Endothelial cell of umbilical vein (primary cell): ENCODE data around the gene NFIL3. TPM values are rescaled to one million over a fixed set of nuclear protein-coding genes. Genes with fewer than 3 reads are reported as not detected.
"Not testable (repeated sequence)": the region's sequence is repeated elsewhere in the genome, so short reads cannot be mapped to it uniquely, and the experiment has no call there.

Experiments used
- BruUV-seq: library from RNA; stranded (reverse); fragments of 400-500 nt; replicated peaks from 2 replicates; lab custom pipeline; 2021; lab: Mats Ljungman, UMichigan
- CTCF ChIA-PET: fragments of 300-600, 350-600 bp; sonication (Branson Sonifier 250); formaldehyde crosslinking; loops from one replicate; lab custom pipeline; 2021; ENCODE audit warnings: antibody characterized with exemption, inconsistent platforms; lab: Charles Lee
- POLR2A ChIA-PET: fragments of 300-600, 350-600 bp; sonication (Branson Sonifier 250); formaldehyde crosslinking; loops from one replicate; lab custom pipeline; 2021; ENCODE audit warnings: antibody characterized with exemption, inconsistent platforms; lab: Charles Lee
- DNase-seq: peaks from one replicate; pipeline ENCODE4 v3.0.0-alpha.2; 2011; ENCODE audit warnings: low read depth, low spot score
- FAIRE-seq: peaks from 2 replicates; lab custom pipeline; 2011; peaks lifted over from hg19 to GRCh38; lab: Jason Lieb, UNC
- H2AFZ ChIP-seq: 2 replicates; pipeline ENCODE4 v1.6.0; 2012; ENCODE audit warnings: low read depth, low read length, control low read depth, inconsistent platforms
- H3K27ac ChIP-seq: 2 replicates; pipeline ENCODE4 v1.5.1; 2011; ENCODE audit warnings: low read depth, mild to moderate bottlenecking, control low read depth, low read length, moderate library complexity; ENCODE audit not compliant: insufficient read depth
- H3K27me3 ChIP-seq, 2 experiments: 2 replicates each; pipeline versions ENCODE4 v1.6.0 to v1.6.1; 2011; ENCODE audit warnings: low read length in 2 of 2, mixed read lengths in 1 of 2; ENCODE audit not compliant: control insufficient read depth in 2 of 2, insufficient read depth in 2 of 2
- H3K36me3 ChIP-seq, 2 experiments: 2 replicates in 1 of 2; 3 replicates in 1 of 2; pipeline ENCODE4 v1.5.1; 2011; ENCODE audit warnings: low read length in 2 of 2, mild to moderate bottlenecking in 1 of 2, moderate library complexity in 1 of 2; ENCODE audit not compliant: control insufficient read depth in 2 of 2, insufficient read depth in 2 of 2; ENCODE audit errors: extremely low read depth in 1 of 2
- H3K4me1 ChIP-seq: 3 replicates; pipeline ENCODE4 v1.5.1; 2011; ENCODE audit warnings: mild to moderate bottlenecking, low read length; ENCODE audit not compliant: control insufficient read depth, insufficient read depth; ENCODE audit errors: extremely low read depth
- H3K4me2 ChIP-seq: 2 replicates; pipeline ENCODE4 v1.6.1; 2011; ENCODE audit warnings: low read length, control low read depth, mixed read lengths; ENCODE audit not compliant: insufficient read depth
- H3K4me3 ChIP-seq, 3 experiments: fragments of 200-600 bp in 1 of 3; sonication (generic), shearing (Covaris generic) in 1 of 3; replicated peaks in 1 of 3; 2 replicates each; pipeline ENCODE4 v1.5.1; 2011 to 2016; ENCODE audit warnings: control low read depth in 3 of 3, low read length in 3 of 3, mild to moderate bottlenecking in 2 of 3, inconsistent platforms in 1 of 3, low read depth in 1 of 3, moderate library complexity in 1 of 3; ENCODE audit not compliant: insufficient read depth in 1 of 3
- H3K79me2 ChIP-seq: 2 replicates; pipeline ENCODE4 v1.6.0; 2012; ENCODE audit warnings: low read length, inconsistent platforms; ENCODE audit not compliant: control insufficient read depth, insufficient read depth
- H3K9ac ChIP-seq: replicated peaks from 2 replicates; pipeline ENCODE3; 2011; ENCODE audit warnings: low read length, control low read depth; ENCODE audit not compliant: insufficient read depth; ENCODE audit errors: extremely low read depth
- H3K9me1 ChIP-seq: replicated peaks from 3 replicates; pipeline ENCODE4 v1.6.0; 2011; ENCODE audit warnings: mild to moderate bottlenecking, low read length; ENCODE audit not compliant: control insufficient read depth, insufficient read depth; ENCODE audit errors: extremely low read depth
- H3K9me3 ChIP-seq: replicated peaks from 2 replicates; pipeline ENCODE4 v1.5.1; 2012; ENCODE audit warnings: low read length, inconsistent platforms; ENCODE audit not compliant: control insufficient read depth, insufficient read depth
- H4K20me1 ChIP-seq: replicated peaks from 2 replicates; pipeline ENCODE3; 2011; ENCODE audit warnings: mild to moderate bottlenecking, low read length; ENCODE audit not compliant: control insufficient read depth, insufficient read depth; ENCODE audit errors: extremely low read depth
- EZH2 ChIP-seq: IDR thresholded peaks from 2 replicates; pipeline ENCODE4 v1.6.1; 2012; ENCODE audit warnings: borderline replicate concordance, low read depth, mild to moderate bottlenecking, moderate library complexity, low read length, inconsistent platforms; ENCODE audit not compliant: severe bottlenecking
- FOS ChIP-seq: IDR thresholded peaks from 2 replicates; pipeline ENCODE4 v1.6.1; 2011; ENCODE audit warnings: mild to moderate bottlenecking, low read length, moderate library complexity, borderline replicate concordance; ENCODE audit not compliant: insufficient read depth
- GATA2 ChIP-seq: IDR thresholded peaks from 2 replicates; pipeline ENCODE4 v1.7.0; 2011; ENCODE audit warnings: low read depth, mild to moderate bottlenecking, moderate library complexity, mixed read lengths, low read length; ENCODE audit not compliant: insufficient read length, insufficient read depth
- JUN ChIP-seq: IDR thresholded peaks from 2 replicates; pipeline ENCODE4 v1.6.1; 2011; ENCODE audit warnings: borderline replicate concordance, low read depth; ENCODE audit not compliant: insufficient read length, insufficient read depth
- MYC ChIP-seq: IDR thresholded peaks from one replicate; pipeline ENCODE4 v1.6.1; 2011; ENCODE audit warnings: mild to moderate bottlenecking, low read depth, low read length
- POLR2A ChIP-seq: IDR thresholded peaks from 2 replicates; pipeline ENCODE4 v1.6.1; 2012; ENCODE audit warnings: low read depth, mild to moderate bottlenecking, control low read depth, low read length
- POLR2AphosphoS5 ChIP-seq: IDR thresholded peaks from 2 replicates; pipeline ENCODE4 v1.6.1; 2012; ENCODE audit warnings: low read depth, mild to moderate bottlenecking, control low read depth, low read length, moderate library complexity; ENCODE audit not compliant: insufficient read depth
- dilution Hi-C: fragments of 300-500 bp; cut with MboI; formaldehyde crosslinking; loops from one replicate; pipeline ENCODE4 v1.15.0; 2019; ENCODE audit warnings: low sequenced_read_pairs; ENCODE audit not compliant: extremely low pct_ligation_motif_present
- intact Hi-C: fragments of 100-400 bp; cut with micrococcal nuclease; formaldehyde crosslinking; loops from one replicate; pipeline ENCODE4 v1.10.0; 2022
- polyA plus RNA-seq, 4 experiments: library from polyadenylated mRNA; depleted of rRNA in 3 of 4; stranded (reverse) in 3 of 4; unstranded in 1 of 4; fragments of >200 nt; gene quantifications; 2 replicates each; pipeline versions ENCODE4 v1.2.1 to v1.2.3, GENCODE V29; 2011 to 2012; ENCODE audit warnings: missing spikeins in 1 of 4
- total RNA-seq: library from RNA; stranded (reverse); gene quantifications from 2 replicates; pipeline ENCODE4 v1.2.3, GENCODE V29; 2021
- TF ChIP-seq, protein P1 (sequence below), 2 donors: IDR thresholded peaks; 1 replicate in 1 of 2; 2 replicates in 1 of 2; pipeline ENCODE4 v1.5.1; 2011; ENCODE audit warnings: low read length in 2 of 2, mild to moderate bottlenecking in 2 of 2, moderate library complexity in 2 of 2, control low read depth in 1 of 2, inconsistent platforms in 1 of 2, low read depth in 1 of 2; ENCODE audit not compliant: insufficient read depth in 1 of 2; ENCODE audit errors: extremely low read depth in 1 of 2
- TF ChIP-seq, protein P2 (sequence below): IDR thresholded peaks from 2 replicates; pipeline ENCODE4 v1.6.1; 2011; ENCODE audit not compliant: insufficient read depth, insufficient read length

The NFIL3 gene
- total and polyA plus RNA-seq, 2 donors (not counting 3 experiments of a cell fraction or from before 2014, with no cell fraction given): 2.9 to 10.5 TPM

- no peak overlapping the region for H3K9ac ChIP-seq
- H3K4me3 ChIP-seq: no peak overlapping the region
- H3K4me1 ChIP-seq: peaks cover 11% of the 10 kb centered on the region
- no peaks in the 10 kb centered on the region for H4K20me1 ChIP-seq
- H3K4me2 ChIP-seq: no peak overlapping the region
- FAIRE-seq (no peak), DNase-seq (no peak)
- ChIA-PET CTCF (no interaction called here), POLR2A (no interaction called here)
- BruUV-seq: no TSS peak
- intact Hi-C loops (no loop called here), dilution Hi-C loops (no loop called here)
- no peaks in the 10 kb centered on the region for H3K27me3 ChIP-seq
- H3K9me1 ChIP-seq: no peaks in the 10 kb centered on the region
- no peak overlapping the region for H3K27ac ChIP-seq
- TF ChIP-seq GATA2: no peak
- no peak for TF ChIP-seq POLR2AphosphoS5
- TF ChIP-seq FOS: no peak
- TF ChIP-seq MYC: no peak
- TF ChIP-seq, protein P1, sequence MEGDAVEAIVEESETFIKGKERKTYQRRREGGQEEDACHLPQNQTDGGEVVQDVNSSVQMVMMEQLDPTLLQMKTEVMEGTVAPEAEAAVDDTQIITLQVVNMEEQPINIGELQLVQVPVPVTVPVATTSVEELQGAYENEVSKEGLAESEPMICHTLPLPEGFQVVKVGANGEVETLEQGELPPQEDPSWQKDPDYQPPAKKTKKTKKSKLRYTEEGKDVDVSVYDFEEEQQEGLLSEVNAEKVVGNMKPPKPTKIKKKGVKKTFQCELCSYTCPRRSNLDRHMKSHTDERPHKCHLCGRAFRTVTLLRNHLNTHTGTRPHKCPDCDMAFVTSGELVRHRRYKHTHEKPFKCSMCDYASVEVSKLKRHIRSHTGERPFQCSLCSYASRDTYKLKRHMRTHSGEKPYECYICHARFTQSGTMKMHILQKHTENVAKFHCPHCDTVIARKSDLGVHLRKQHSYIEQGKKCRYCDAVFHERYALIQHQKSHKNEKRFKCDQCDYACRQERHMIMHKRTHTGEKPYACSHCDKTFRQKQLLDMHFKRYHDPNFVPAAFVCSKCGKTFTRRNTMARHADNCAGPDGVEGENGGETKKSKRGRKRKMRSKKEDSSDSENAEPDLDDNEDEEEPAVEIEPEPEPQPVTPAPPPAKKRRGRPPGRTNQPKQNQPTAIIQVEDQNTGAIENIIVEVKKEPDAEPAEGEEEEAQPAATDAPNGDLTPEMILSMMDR (IDR thresholded peaks at IDR 0.05; ENCODE audit: extremely low read depth in 1 of 2, insufficient read depth in 1 of 2, low read depth in 1 of 2, low read length in 2 of 2): no peak
- TF ChIP-seq, protein P2, sequence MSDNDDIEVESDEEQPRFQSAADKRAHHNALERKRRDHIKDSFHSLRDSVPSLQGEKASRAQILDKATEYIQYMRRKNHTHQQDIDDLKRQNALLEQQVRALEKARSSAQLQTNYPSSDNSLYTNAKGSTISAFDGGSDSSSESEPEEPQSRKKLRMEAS: no peak
- TF ChIP-seq POLR2A: no peak
- TF ChIP-seq EZH2: no peak
- TF ChIP-seq JUN: no peak
- H3K79me2 ChIP-seq: no peaks in the 10 kb centered on the region
- H3K36me3 ChIP-seq: no peaks in the 10 kb centered on the region
- H2AFZ ChIP-seq: no peak overlapping the region
- no peaks in the 10 kb centered on the region for H3K9me3 ChIP-seq
Observed at GRCh38 chr9:91391412-91391811, 32.2 kb downstream of the NFIL3 start.

DNA sequence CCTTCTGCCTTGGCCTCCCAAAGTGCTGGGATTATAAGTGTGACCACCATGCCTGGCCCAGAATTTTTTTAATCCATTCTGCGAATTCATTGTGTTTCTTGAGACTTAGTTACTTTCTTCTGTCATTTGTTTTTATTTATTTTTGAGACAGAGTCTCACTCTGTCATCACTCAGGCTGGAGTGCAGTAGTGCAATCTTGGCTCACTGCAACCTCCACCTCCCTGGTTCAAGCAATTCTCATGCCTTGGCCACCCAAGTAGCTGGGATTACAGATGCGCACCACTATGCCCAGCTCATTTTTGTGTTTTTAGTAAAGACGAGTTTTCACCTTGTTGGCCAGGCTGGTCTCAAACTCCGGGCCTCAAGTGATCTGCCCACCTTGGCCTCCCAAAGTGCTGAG is 33.9 kb downstream of the NFIL3 start:
- H3K9me1 ChIP-seq, H3K79me2 ChIP-seq, H3K9ac ChIP-seq, FAIRE-seq, H2AFZ ChIP-seq, intact Hi-C loops, H3K4me3 ChIP-seq, DNase-seq, H3K27ac ChIP-seq, CTCF ChIA-PET, BruUV-seq, H3K4me2 ChIP-seq, H3K36me3 ChIP-seq, POLR2A ChIA-PET, H4K20me1 ChIP-seq, dilution Hi-C loops, H3K9me3 ChIP-seq, H3K4me1 ChIP-seq, H3K27me3 ChIP-seq: not testable (repeated sequence)
